Gastroesophageal sphincter (tissue), 3 donors: ENCODE measurements around the gene PPP1R3D.

Experiments
- EP300 ChIP-seq: sonication (generic); formaldehyde crosslinking; IDR thresholded peaks from one replicate; pipeline ENCODE4 v1.6.1; 2017; ENCODE audit warnings: antibody characterized with exemption, mild to moderate bottlenecking
- POLR2A ChIP-seq, 2 donors: fragments of 450-650 bp; IDR thresholded peaks; one replicate each; pipeline ENCODE4 v1.6.1; 2017; ENCODE audit warnings: antibody characterized with exemption in 2 of 2, mild to moderate bottlenecking in 2 of 2, moderate library complexity in 1 of 2
- POLR2AphosphoS5 ChIP-seq: sonication (generic); formaldehyde crosslinking; IDR thresholded peaks from one replicate; pipeline ENCODE4 v1.6.1; 2017; ENCODE audit warnings: antibody characterized with exemption
- TF ChIP-seq, protein P1 (sequence below), 4 experiments: fragments of 200-600 bp in 2 of 4; fragments of 450-650 bp in 2 of 4; sonication (generic) in 1 of 4; IDR thresholded peaks; one replicate each; pipeline ENCODE4 v1.5.1; 2017 to 2019; ENCODE audit warnings: antibody characterized with exemption in 4 of 4, mild to moderate bottlenecking in 2 of 4, moderate library complexity in 2 of 4

DNA sequence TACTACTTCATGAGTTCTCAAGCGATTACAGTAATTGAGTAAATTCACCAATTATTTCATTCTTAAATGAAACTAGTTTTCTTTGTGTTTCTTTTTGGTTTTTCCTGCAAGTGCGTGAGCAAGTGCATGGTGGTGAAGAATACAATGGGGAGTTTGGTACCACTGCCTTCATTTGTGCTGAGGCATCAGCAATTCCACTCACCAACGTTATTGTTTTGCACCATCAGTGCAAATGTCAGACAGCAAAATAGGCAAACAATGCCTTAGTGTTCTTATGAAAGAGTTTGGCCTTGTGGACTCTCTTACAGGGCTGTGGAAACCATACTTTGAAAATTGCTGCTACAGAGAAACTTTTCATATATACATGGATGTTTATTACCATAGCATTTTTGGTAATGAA lies 26.3 kb upstream of the PPP1R3D start:
- TF ChIP-seq, protein P1, sequence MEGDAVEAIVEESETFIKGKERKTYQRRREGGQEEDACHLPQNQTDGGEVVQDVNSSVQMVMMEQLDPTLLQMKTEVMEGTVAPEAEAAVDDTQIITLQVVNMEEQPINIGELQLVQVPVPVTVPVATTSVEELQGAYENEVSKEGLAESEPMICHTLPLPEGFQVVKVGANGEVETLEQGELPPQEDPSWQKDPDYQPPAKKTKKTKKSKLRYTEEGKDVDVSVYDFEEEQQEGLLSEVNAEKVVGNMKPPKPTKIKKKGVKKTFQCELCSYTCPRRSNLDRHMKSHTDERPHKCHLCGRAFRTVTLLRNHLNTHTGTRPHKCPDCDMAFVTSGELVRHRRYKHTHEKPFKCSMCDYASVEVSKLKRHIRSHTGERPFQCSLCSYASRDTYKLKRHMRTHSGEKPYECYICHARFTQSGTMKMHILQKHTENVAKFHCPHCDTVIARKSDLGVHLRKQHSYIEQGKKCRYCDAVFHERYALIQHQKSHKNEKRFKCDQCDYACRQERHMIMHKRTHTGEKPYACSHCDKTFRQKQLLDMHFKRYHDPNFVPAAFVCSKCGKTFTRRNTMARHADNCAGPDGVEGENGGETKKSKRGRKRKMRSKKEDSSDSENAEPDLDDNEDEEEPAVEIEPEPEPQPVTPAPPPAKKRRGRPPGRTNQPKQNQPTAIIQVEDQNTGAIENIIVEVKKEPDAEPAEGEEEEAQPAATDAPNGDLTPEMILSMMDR (IDR thresholded peaks at IDR 0.05), result no peak
- TF ChIP-seq POLR2A (IDR thresholded peaks at IDR 0.05) (no peak), POLR2AphosphoS5 (no peak), EP300 (no peak)
